IMR-90 (cell line): Measurements from ENCODE around the gene SURF6.

Experiments used
- BHLHE40 ChIP-seq: fragments of 150-350 bp; IDR thresholded peaks from 2 replicates; pipeline ENCODE4 v1.6.1; 2016; ENCODE audit warnings: mild to moderate bottlenecking, low read depth, low read length
- FOS ChIP-seq: fragments of 150-350 bp; IDR thresholded peaks from 2 replicates; pipeline ENCODE4 v1.6.1; 2016; ENCODE audit warnings: low read depth, low read length
- MAFK ChIP-seq: IDR thresholded peaks from 2 replicates; pipeline ENCODE4 v1.6.1; 2012; ENCODE audit warnings: low read depth, low read length, improper control_type of control experiment
- MAZ ChIP-seq: IDR thresholded peaks from 2 replicates; pipeline ENCODE4 v1.6.1; 2012; ENCODE audit warnings: low read depth, mild to moderate bottlenecking, low read length, improper control_type of control experiment, moderate library complexity, borderline replicate concordance
- MXI1 ChIP-seq: IDR thresholded peaks from 2 replicates; pipeline ENCODE4 v1.6.1; 2012; ENCODE audit warnings: low read depth, mild to moderate bottlenecking, low read length, moderate library complexity, borderline replicate concordance
- NFE2L2 ChIP-seq: fragments of 150-350 bp; IDR thresholded peaks from 2 replicates; pipeline ENCODE4 v1.6.1; 2016; ENCODE audit warnings: low read depth, mild to moderate bottlenecking, low read length
- POLR2A ChIP-seq: IDR thresholded peaks from 2 replicates; pipeline ENCODE4 v1.6.1; 2012; ENCODE audit warnings: mild to moderate bottlenecking, low read depth, low read length
- RAD21 ChIP-seq: IDR thresholded peaks from 2 replicates; pipeline ENCODE4 v1.6.1; 2012; ENCODE audit warnings: low read length, improper control_type of control experiment
- RFX5 ChIP-seq: IDR thresholded peaks from 2 replicates; pipeline ENCODE4 v1.8.0; 2012; ENCODE audit warnings: low read depth, mild to moderate bottlenecking, low read length, moderate library complexity
- SMC3 ChIP-seq: fragments of 150-350 bp; IDR thresholded peaks from 2 replicates; pipeline ENCODE4 v1.6.1; 2016; ENCODE audit warnings: low read depth, mild to moderate bottlenecking, antibody characterized with exemption, low read length, moderate library complexity
- TF ChIP-seq, protein P1 (sequence below): conservative IDR thresholded peaks from 2 replicates; pipeline ENCODE4 v1.5.1; 2012; ENCODE audit warnings: mild to moderate bottlenecking, low read depth, low read length, improper control_type of control experiment
- TF ChIP-seq, protein P2 (sequence below): fragments of 150-350 bp; IDR thresholded peaks from 2 replicates; pipeline ENCODE4 v1.6.1; 2017; ENCODE audit warnings: mild to moderate bottlenecking, antibody characterized with exemption, low read length, low read depth

DNA sequence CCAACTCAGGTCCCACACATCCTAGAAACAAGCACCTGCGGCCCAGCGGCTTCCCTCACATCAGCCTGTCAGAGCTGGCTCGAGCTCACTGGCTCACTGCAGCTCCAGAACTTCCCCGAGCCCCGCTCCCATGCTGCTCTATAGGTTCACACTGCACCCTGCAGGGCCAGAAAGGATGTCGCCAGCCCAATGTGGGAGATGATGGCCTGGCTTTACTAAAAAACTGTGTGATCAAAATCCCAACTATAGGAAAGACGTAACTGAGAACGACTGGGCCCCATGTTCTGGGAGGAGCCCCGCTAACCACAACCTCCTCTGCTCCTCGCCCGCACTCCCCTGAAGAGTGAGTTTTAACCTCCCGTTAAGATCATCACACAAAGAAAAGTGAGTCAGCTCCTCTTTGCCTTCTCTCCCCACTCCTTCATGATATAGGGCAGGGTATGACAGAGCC is 35.3 kb upstream of the SURF6 start:
- TF ChIP-seq, protein P1, sequence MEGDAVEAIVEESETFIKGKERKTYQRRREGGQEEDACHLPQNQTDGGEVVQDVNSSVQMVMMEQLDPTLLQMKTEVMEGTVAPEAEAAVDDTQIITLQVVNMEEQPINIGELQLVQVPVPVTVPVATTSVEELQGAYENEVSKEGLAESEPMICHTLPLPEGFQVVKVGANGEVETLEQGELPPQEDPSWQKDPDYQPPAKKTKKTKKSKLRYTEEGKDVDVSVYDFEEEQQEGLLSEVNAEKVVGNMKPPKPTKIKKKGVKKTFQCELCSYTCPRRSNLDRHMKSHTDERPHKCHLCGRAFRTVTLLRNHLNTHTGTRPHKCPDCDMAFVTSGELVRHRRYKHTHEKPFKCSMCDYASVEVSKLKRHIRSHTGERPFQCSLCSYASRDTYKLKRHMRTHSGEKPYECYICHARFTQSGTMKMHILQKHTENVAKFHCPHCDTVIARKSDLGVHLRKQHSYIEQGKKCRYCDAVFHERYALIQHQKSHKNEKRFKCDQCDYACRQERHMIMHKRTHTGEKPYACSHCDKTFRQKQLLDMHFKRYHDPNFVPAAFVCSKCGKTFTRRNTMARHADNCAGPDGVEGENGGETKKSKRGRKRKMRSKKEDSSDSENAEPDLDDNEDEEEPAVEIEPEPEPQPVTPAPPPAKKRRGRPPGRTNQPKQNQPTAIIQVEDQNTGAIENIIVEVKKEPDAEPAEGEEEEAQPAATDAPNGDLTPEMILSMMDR = no peak
- TF ChIP-seq MXI1 = no peak
- no peak for TF ChIP-seq POLR2A
- TF ChIP-seq MAZ = no peak
- no peak for TF ChIP-seq RAD21
- TF ChIP-seq NFE2L2 = no peak
- TF ChIP-seq SMC3 = no peak
- TF ChIP-seq, protein P2, sequence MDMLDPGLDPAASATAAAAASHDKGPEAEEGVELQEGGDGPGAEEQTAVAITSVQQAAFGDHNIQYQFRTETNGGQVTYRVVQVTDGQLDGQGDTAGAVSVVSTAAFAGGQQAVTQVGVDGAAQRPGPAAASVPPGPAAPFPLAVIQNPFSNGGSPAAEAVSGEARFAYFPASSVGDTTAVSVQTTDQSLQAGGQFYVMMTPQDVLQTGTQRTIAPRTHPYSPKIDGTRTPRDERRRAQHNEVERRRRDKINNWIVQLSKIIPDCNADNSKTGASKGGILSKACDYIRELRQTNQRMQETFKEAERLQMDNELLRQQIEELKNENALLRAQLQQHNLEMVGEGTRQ = no peak
- TF ChIP-seq RFX5 = no peak
- no peak for TF ChIP-seq BHLHE40
- TF ChIP-seq FOS = no peak
- TF ChIP-seq MAFK = no peak
